Psoas muscle (tissue), 8 donors: ENCODE measurements around the gene APOO. TPM values are rescaled to one million over a fixed set of nuclear protein-coding genes. Genes with fewer than 3 reads are reported as not detected.

Source experiments
- ATAC-seq, 4 donors: fragments of 200-7000 bp; cut with Tn5 transposase; one replicate each; pipeline ENCODE4 v1.9.1; 2020; ENCODE audit warnings: moderate library complexity in 3 of 4, mild to moderate bottlenecking in 2 of 4
- DNase-seq, 2 donors: peaks; one replicate each; pipeline ENCODE4 v3.0.0-alpha.2; 2020
- H3K27ac ChIP-seq: fragments of 200-600 bp; one replicate; pipeline ENCODE4 v1.8.0; 2022
- H3K27me3 ChIP-seq, 3 donors: fragments of 200-600 bp in 1 of 3; one replicate each; pipeline versions ENCODE4 v1.6.1 to v1.8.0; 2013 to 2022; ENCODE audit warnings: low read length in 2 of 3, mild to moderate bottlenecking in 2 of 3, moderate library complexity in 1 of 3; ENCODE audit not compliant: insufficient read depth in 3 of 3
- H3K36me3 ChIP-seq, 2 donors: fragments of 200-600 bp in 1 of 2; one replicate each; pipeline versions ENCODE4 v1.6.1 to v1.8.0; 2013 to 2022; ENCODE audit warnings: low read depth in 1 of 2, mild to moderate bottlenecking in 1 of 2, moderate library complexity in 1 of 2; ENCODE audit not compliant: insufficient read depth in 1 of 2
- H3K4me1 ChIP-seq: fragments of 200-600 bp; one replicate; pipeline ENCODE4 v1.8.0; 2022
- H3K4me3 ChIP-seq: fragments of 200-600 bp; one replicate; pipeline ENCODE4 v1.8.0; 2022; ENCODE audit warnings: mild to moderate bottlenecking
- H3K9me3 ChIP-seq: fragments of 200-600 bp; one replicate; pipeline ENCODE4 v1.8.0; 2022
- WGBS, 3 donors: extraction: QIAGEN DNeasy Blood & Tissue Kit; methylation state at CpG; one replicate each; pipeline versions ENCODE4 v1.1.6 to v1.1.7; 2013; 5-methylcytosine and 5-hydroxymethylcytosine counted together
- intact Hi-C, 2 donors: fragments of 100-400 bp; cut with DNase I; formaldehyde crosslinking; loops; one replicate each; pipeline versions ENCODE4 v1.11.0 to v1.14.2; 2022
- polyA plus RNA-seq, 3 donors: library from polyadenylated mRNA; stranded (reverse); fragments of 200-250 nt; gene quantifications; one replicate each; pipeline ENCODE4 v1.2.3, GENCODE V29; 2013
- total RNA-seq, 4 donors: library from RNA; stranded (reverse); fragmentation: NEBNext Ultra II Directional in 2 of 4; extraction: Animal tissue kit (Norgen Biotek cat#: 25700) in 2 of 4; gene quantifications; one replicate each; pipeline versions ENCODE4 v1.2.1 to v1.2.4, GENCODE V29; 2021 to 2023
- TF ChIP-seq, protein P1 (sequence below): fragments of 200-600 bp; IDR thresholded peaks from one replicate; pipeline ENCODE4 v1.8.0; 2022; ENCODE audit warnings: antibody characterized with exemption
- donor health status: healthy with polysubstance abuse.
- donor health status: DM: no; HTN: no; CAD: no; lungs with moderate emphysema.
- donor health status: Bipolar disorder and iron deficiency.
- donor health status: healthy.
- donor health status: DM: yes; HTN: yes; CAD: no.
- donor health status: DM: no; HTN: no; CAD: no.
- donor health status: DM: no; HTN: no; CAD: no.
- donor health status: DM: yes; HTN: yes; CAD: no.

Gene APOO
- total and polyA plus RNA-seq, 7 donors = 29.7 to 78.5 (median 54.7) TPM

DNA sequence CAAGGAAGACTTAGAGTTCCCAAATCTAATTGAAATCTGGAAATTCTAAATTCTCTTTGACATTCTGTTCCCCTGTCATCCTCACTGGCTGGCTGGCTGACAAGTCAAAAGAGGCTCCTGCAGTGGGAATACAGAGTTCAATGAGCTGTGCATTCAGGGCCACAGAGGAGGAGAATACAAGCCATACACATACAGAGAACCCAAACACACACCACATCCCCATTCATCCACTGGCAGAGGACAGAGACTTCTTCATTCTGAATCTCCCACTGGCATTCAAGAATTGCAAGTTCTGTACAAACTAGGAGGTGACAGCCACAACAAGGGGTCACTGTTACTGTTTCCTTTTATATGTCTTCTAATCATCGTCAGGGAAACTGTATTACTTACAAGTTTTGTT, 75.0 kb downstream of the APOO start:
- TF ChIP-seq, protein P1, sequence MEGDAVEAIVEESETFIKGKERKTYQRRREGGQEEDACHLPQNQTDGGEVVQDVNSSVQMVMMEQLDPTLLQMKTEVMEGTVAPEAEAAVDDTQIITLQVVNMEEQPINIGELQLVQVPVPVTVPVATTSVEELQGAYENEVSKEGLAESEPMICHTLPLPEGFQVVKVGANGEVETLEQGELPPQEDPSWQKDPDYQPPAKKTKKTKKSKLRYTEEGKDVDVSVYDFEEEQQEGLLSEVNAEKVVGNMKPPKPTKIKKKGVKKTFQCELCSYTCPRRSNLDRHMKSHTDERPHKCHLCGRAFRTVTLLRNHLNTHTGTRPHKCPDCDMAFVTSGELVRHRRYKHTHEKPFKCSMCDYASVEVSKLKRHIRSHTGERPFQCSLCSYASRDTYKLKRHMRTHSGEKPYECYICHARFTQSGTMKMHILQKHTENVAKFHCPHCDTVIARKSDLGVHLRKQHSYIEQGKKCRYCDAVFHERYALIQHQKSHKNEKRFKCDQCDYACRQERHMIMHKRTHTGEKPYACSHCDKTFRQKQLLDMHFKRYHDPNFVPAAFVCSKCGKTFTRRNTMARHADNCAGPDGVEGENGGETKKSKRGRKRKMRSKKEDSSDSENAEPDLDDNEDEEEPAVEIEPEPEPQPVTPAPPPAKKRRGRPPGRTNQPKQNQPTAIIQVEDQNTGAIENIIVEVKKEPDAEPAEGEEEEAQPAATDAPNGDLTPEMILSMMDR = no peak
- 74 to 92% (median 92%) methylated on average over 1 of the region's 1 CpG for WGBS, 3 donors

DNA sequence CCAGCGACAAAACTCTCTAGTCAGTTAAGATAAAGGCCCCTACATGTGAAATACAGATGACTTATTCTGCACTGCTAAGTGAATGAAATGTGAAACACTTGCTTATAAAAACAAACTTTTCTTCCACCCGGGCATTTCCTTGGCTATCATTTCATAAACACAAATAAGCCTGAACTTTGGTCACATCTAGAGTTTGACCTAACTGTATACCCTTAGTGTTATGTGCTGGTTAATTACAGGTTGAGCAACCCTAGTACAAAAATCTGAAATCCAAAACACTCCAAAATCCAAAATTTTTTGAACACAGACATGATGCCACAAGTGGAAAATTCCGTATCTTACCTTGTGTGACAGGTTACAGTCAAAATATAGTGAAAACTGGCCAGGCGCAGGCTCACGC, 78.9 kb downstream of the APOO start:
- WGBS, 3 donors = 88 to 97% (median 93%) methylated on average over 5 of the region's 5 CpGs
- ATAC-seq = no peak
- H3K36me3 ChIP-seq = no peaks in the 10 kb centered on the region
- H3K9me3 ChIP-seq = no peaks in the 10 kb centered on the region
- no peaks in the 10 kb centered on the region for H3K27me3 ChIP-seq
- no peak overlapping the region for H3K4me3 ChIP-seq
- H3K4me1 ChIP-seq = no peaks in the 10 kb centered on the region
- DNase-seq = no peak
- H3K27ac ChIP-seq = no peak overlapping the region
- TF ChIP-seq, protein P1 = no peak
- intact Hi-C loops = no loop called here

More for the DNA sequence above, 75.0 kb downstream of the APOO start:
- Histone ChIP-seq H3K27ac (no peak overlapping the region), H3K36me3 (no peaks in the 10 kb centered on the region), H3K4me1 (no peaks in the 10 kb centered on the region), H3K4me3 (no peak overlapping the region), H3K9me3 (no peaks in the 10 kb centered on the region), H3K27me3 (no peaks in the 10 kb centered on the region)
- intact Hi-C loops = no loop called here
- ATAC-seq (no peak), DNase-seq (no peak)

DNA sequence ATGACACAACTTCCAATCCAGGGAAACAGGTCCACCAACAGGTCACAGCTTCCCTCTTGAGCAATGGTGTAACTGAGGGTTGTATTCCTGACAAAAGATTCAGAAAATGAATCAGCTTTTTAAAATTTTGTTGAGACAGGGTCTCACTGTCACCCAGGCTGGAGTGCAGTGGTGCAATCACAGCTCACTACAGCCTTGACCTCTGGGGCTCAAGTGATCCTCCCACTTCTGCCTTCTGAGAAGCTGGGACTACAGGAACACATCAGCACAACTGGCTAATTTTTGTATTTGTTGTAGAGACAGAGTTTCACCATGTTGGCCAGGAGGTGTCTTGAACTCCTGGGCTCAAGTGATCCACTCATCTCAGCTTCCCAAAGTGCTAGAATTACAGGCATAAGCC, 81.1 kb downstream of the APOO start:
- Histone ChIP-seq H3K9me3 (no peaks in the 10 kb centered on the region), H3K4me3 (no peak overlapping the region), H3K36me3 (no peaks in the 10 kb centered on the region), H3K27me3 (no peaks in the 10 kb centered on the region), H3K27ac (no peak overlapping the region), H3K4me1 (no peaks in the 10 kb centered on the region)
- ATAC-seq = no peak
- DNase-seq = no peak
- TF ChIP-seq, protein P1 = no peak
- intact Hi-C loops = no loop called here

DNA sequence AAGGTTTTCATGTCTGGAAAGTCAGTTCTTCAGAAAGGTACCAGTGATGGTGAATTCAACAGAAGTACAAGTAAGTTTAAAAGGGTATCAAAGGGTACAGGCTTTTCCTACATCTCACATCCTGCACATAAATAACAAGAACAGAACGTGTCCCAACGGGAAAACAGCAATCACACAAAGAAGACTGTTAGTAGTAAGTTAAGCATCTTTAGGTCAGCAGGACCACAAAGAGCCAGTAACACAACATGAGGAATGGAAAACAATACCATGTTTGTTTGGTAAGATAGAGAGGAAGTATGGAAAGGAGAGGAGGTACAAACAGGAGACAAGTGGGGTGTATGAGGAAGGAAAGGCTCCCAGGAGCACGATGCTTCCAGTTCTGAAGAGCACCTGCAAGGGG, 81.5 kb downstream of the APOO start:
- TF ChIP-seq, protein P1 = no peak
- no peak overlapping the region for H3K27ac ChIP-seq
- DNase-seq = no peak
- ATAC-seq = no peak
- no peaks in the 10 kb centered on the region for H3K27me3 ChIP-seq
- intact Hi-C loops = no loop called here
- H3K4me3 ChIP-seq = no peak overlapping the region
- H3K9me3 ChIP-seq = no peaks in the 10 kb centered on the region
- H3K36me3 ChIP-seq = no peaks in the 10 kb centered on the region
- H3K4me1 ChIP-seq = no peaks in the 10 kb centered on the region
- WGBS, 3 donors = 69 to 94% (median 86%) methylated on average over 3 of the region's 3 CpGs

DNA sequence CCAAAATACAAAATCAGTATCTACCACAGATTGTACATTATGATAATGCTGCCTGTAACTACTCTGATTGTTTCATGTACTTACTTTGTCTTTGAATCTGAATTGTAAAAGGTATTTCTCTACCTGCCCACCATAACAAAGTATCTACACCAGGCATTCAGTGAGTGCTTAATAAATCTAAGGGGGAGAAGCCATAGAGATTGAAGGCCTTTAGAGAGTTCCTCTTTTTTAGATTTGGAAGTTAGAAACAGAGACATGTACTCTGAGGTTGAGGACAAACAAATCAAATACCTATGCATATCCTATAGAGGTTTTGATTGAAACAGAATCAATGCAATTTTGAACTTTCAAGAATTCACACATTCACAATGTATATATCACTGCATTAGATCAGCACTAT, 82.1 kb downstream of the APOO start:
- Histone ChIP-seq H3K36me3 (no peaks in the 10 kb centered on the region), H3K9me3 (no peaks in the 10 kb centered on the region), H3K4me1 (no peaks in the 10 kb centered on the region), H3K27ac (no peak overlapping the region), H3K27me3 (no peaks in the 10 kb centered on the region), H3K4me3 (no peak overlapping the region)
- DNase-seq (no peak), ATAC-seq (no peak)
- TF ChIP-seq, protein P1 = no peak
- intact Hi-C loops = no loop called here
